Trophoblast cell (in vitro differentiated cells and primary cell): ENCODE measurements around the gene MOBP.

Experiments used
- DNase-seq, 2 donors: peaks; one replicate each; pipeline ENCODE4 v3.0.0-alpha.2; 2016
- H2AFZ ChIP-seq: 2 replicates; pipeline ENCODE4 v1.6.1; 2013; ENCODE audit warnings: low read length, moderate library complexity, mild to moderate bottlenecking; ENCODE audit not compliant: insufficient read depth, poor library complexity
- H2AK5ac ChIP-seq: 2 replicates; pipeline ENCODE4 v1.6.1; 2013; ENCODE audit warnings: mild to moderate bottlenecking, low read length
- H2BK120ac ChIP-seq: 2 replicates; pipeline ENCODE4 v1.6.1; 2013; ENCODE audit warnings: low read length, mild to moderate bottlenecking, moderate library complexity; ENCODE audit not compliant: insufficient read depth, poor library complexity
- H2BK12ac ChIP-seq: 2 replicates; pipeline ENCODE4 v1.6.1; 2013; ENCODE audit warnings: mild to moderate bottlenecking, low read length, moderate library complexity
- H2BK5ac ChIP-seq: 2 replicates; pipeline ENCODE4 v1.6.1; 2013; ENCODE audit warnings: low read length, low read depth, moderate library complexity, mild to moderate bottlenecking; ENCODE audit not compliant: poor library complexity
- H3K14ac ChIP-seq: 2 replicates; pipeline ENCODE4 v1.6.1; 2013; ENCODE audit warnings: mild to moderate bottlenecking, low read length
- H3K18ac ChIP-seq: 2 replicates; pipeline ENCODE4 v1.6.1; 2013; ENCODE audit warnings: mild to moderate bottlenecking, low read length
- H3K23ac ChIP-seq: 2 replicates; pipeline ENCODE4 v1.6.1; 2013; ENCODE audit warnings: low read length
- H3K27ac ChIP-seq: 2 replicates; pipeline ENCODE4 v1.5.1; 2013; ENCODE audit warnings: low read depth, mild to moderate bottlenecking, inconsistent platforms, low read length, moderate library complexity
- H3K27me3 ChIP-seq: 2 replicates; pipeline ENCODE4 v1.6.1; 2013; ENCODE audit warnings: inconsistent platforms, mild to moderate bottlenecking, low read length, moderate library complexity; ENCODE audit not compliant: insufficient read depth
- H3K36me3 ChIP-seq, 2 experiments: 1 replicate in 1 of 2; 2 replicates in 1 of 2; pipeline ENCODE4 v1.6.1; 2013; ENCODE audit warnings: low read length in 2 of 2, mild to moderate bottlenecking in 2 of 2, moderate library complexity in 1 of 2; ENCODE audit not compliant: insufficient read depth in 2 of 2, control insufficient read depth in 1 of 2
- H3K4ac ChIP-seq: 2 replicates; pipeline ENCODE4 v1.6.1; 2013; ENCODE audit warnings: low read depth, mild to moderate bottlenecking, low read length, moderate library complexity
- H3K4me1 ChIP-seq, 2 experiments: 1 replicate in 1 of 2; 2 replicates in 1 of 2; pipeline ENCODE4 v1.6.1; 2013; ENCODE audit warnings: low read length in 2 of 2, mild to moderate bottlenecking in 2 of 2, moderate library complexity in 1 of 2; ENCODE audit not compliant: insufficient read depth in 2 of 2, control insufficient read depth in 1 of 2
- H3K4me2 ChIP-seq: 2 replicates; pipeline ENCODE4 v1.6.1; 2013; ENCODE audit warnings: inconsistent platforms, mild to moderate bottlenecking, low read length, moderate library complexity
- H3K4me3 ChIP-seq: 2 replicates; pipeline ENCODE4 v1.5.1; 2013; ENCODE audit warnings: mild to moderate bottlenecking, low read depth, low read length, inconsistent platforms
- H3K79me1 ChIP-seq: one replicate; pipeline ENCODE4 v1.6.1; 2013; ENCODE audit warnings: low read length
- H3K79me2 ChIP-seq: 2 replicates; pipeline ENCODE4 v1.6.1; 2013; ENCODE audit warnings: low read length, mild to moderate bottlenecking; ENCODE audit not compliant: control insufficient read depth, insufficient read depth, poor library complexity
- H3K9ac ChIP-seq: 2 replicates; pipeline ENCODE4 v1.6.1; 2013; ENCODE audit warnings: mild to moderate bottlenecking, low read length
- H3K9me3 ChIP-seq: 2 replicates; pipeline ENCODE4 v1.6.1; 2013; ENCODE audit warnings: low read depth, mild to moderate bottlenecking, control low read depth, inconsistent platforms, low read length; ENCODE audit not compliant: insufficient read depth
- H4K12ac ChIP-seq: 2 replicates; pipeline ENCODE4 v1.6.1; 2013; ENCODE audit warnings: low read depth, mild to moderate bottlenecking, low read length, moderate library complexity
- H4K8ac ChIP-seq: 2 replicates; pipeline ENCODE4 v1.6.1; 2013; ENCODE audit warnings: low read depth, mild to moderate bottlenecking, low read length, moderate library complexity
- H4K91ac ChIP-seq: one replicate; pipeline ENCODE4 v1.6.1; 2013; ENCODE audit warnings: low read depth, mild to moderate bottlenecking, low read length, moderate library complexity
- WGBS: extraction: QIAGEN DNeasy Blood & Tissue Kit; methylation state at CpG from one replicate; pipeline ENCODE4 v1.1.7; 2013; ENCODE audit warnings: missing lambda C conversion rate; ENCODE audit not compliant: insufficient read length, insufficient coverage; ENCODE audit errors: extremely low coverage; 5-methylcytosine and 5-hydroxymethylcytosine counted together

MOBP gene

DNA sequence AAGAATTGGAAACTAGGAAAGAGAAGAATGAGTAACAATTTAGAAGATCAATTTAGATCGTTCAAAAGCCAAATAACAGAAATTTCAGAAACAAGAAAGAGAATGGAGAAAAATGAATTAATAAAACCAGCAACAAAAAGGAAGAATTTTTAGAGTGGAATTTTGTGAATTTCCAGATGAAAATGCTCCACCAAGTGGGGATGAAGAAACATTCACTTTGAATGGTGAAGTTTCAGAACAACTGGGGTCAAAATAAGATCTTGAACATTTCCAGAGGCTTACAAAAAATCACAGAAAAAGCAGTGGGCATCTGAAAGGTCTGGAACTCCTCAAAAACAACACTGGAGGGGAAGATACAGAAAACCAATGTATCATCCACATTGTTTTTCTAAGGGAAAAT, 4.2 kb upstream of the MOBP start:
- Histone ChIP-seq H2AFZ (no peak overlapping the region), H3K4ac (no peak overlapping the region), H2AK5ac (no peak overlapping the region), H3K9ac (no peak overlapping the region), H3K79me1 (no peaks in the 10 kb centered on the region), H3K18ac (no peak overlapping the region), H3K36me3 (no peaks in the 10 kb centered on the region), H3K23ac (no peak overlapping the region), H2BK12ac (no peak overlapping the region), H3K14ac (no peak overlapping the region), H3K9me3 (no peaks in the 10 kb centered on the region), H2BK120ac (no peak overlapping the region), H4K12ac (no peak overlapping the region), H2BK5ac (no peak overlapping the region), H3K4me2 (no peak overlapping the region), H3K4me3 (no peak overlapping the region), H3K4me1 (no peaks in the 10 kb centered on the region), H4K91ac (no peak overlapping the region), H4K8ac (no peak overlapping the region), H3K27me3 (no peaks in the 10 kb centered on the region), H3K27ac (no peak overlapping the region), H3K79me2 (no peaks in the 10 kb centered on the region)
- DNase-seq, result no peak
- whole genome bisulfite sequencing, result no CpG with 5 or more reads among the region's 1 CpG

DNA sequence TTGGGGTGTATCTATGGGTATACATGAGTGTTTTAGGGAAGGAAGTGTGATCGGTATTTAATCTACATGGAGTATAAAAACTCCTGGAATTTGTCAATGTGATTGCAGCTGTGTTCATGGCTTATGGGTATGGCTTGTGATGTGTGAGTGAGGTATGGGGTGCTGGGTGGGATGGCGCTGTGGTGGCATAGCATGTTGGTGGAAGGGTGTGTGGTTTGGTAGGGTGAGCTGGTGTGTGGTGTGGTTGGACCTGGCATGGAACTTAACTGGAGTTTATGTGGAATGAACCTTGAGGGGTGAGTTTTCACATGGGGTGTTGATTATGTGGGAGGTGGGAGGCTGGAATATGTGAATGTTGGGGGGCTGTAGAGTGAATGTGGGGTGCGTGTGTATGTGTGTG, 492 bp upstream of the MOBP start:
- Histone ChIP-seq H4K91ac (no peak overlapping the region), H2BK120ac (no peak overlapping the region), H3K27ac (no peak overlapping the region), H3K36me3 (no peaks in the 10 kb centered on the region), H3K4ac (no peak overlapping the region), H2BK5ac (no peak overlapping the region), H3K4me1 (no peaks in the 10 kb centered on the region), H3K9me3 (no peaks in the 10 kb centered on the region), H4K12ac (peak overlapping the region; percentile 70), H3K79me1 (no peaks in the 10 kb centered on the region), H2AK5ac (no peak overlapping the region), H4K8ac (no peak overlapping the region), H3K23ac (no peak overlapping the region), H3K4me2 (no peak overlapping the region), H3K4me3 (no peak overlapping the region), H3K14ac (no peak overlapping the region), H3K9ac (no peak overlapping the region), H2BK12ac (no peak overlapping the region), H3K18ac (no peak overlapping the region), H3K27me3 (no peaks in the 10 kb centered on the region), H2AFZ (no peak overlapping the region), H3K79me2 (no peaks in the 10 kb centered on the region)
- DNase-seq, result no peak
- WGBS, result 100% methylated on average over 1 of the region's 3 CpGs

DNA sequence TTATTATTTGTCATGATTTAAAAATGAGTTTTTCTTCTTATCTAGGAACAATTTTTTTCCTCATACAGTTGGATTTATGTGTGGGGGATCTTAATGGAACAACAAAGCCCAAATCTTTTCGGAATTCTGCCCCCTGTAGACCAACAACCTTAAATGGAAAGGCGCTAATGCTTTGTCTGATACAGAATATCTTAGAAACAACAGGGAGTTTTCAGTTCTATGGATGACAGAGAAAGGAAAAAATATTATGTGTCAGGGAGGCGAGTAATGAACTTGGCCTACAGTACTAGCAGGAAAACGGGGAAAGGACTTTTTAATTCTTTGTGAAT, 592 bp downstream of the MOBP start:
- no peaks in the 10 kb centered on the region for H3K79me2 ChIP-seq
- H2BK120ac ChIP-seq, result no peak overlapping the region
- no peaks in the 10 kb centered on the region for H3K36me3 ChIP-seq
- H2BK5ac ChIP-seq, result no peak overlapping the region
- H3K79me1 ChIP-seq, result no peaks in the 10 kb centered on the region
- H3K9me3 ChIP-seq, result no peaks in the 10 kb centered on the region
- no peak overlapping the region for H3K14ac ChIP-seq
- no CpG with 5 or more reads among the region's 4 CpGs for WGBS
- H4K91ac ChIP-seq, result no peak overlapping the region
- no peak overlapping the region for H3K4me3 ChIP-seq
- H4K12ac ChIP-seq, result no peak overlapping the region
- H3K4me2 ChIP-seq, result no peak overlapping the region
- no peak overlapping the region for H3K9ac ChIP-seq
- H4K8ac ChIP-seq, result no peak overlapping the region
- H3K27me3 ChIP-seq, result no peaks in the 10 kb centered on the region
- H3K18ac ChIP-seq, result no peak overlapping the region
- H3K23ac ChIP-seq, result no peak overlapping the region
- no peak overlapping the region for H3K4ac ChIP-seq
- H2AK5ac ChIP-seq, result no peak overlapping the region
- no peak overlapping the region for H3K27ac ChIP-seq
- peaks cover 0 to under 1% of the 10 kb centered on the region in 2 experiments for H3K4me1 ChIP-seq
- H2AFZ ChIP-seq, result no peak overlapping the region
- no peak overlapping the region for H2BK12ac ChIP-seq
- no peak for DNase-seq

DNA sequence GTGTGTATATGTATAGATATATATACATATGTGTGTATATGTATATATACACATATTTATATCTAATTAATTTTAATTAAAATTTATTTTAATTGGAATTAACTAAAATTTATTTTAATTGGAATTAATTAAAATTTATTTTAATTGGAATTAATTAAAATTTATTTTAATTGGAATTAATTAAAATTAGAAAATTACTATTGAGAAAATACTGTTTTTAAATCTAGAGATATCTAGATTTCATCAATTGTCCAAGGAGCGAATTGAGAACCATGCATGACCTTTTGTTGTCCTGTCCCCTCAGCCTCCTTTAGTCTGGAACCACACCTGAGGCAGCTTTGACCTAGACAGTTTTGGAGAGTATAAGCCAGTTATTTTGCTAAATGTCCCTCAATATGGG, 1.8 kb downstream of the MOBP start:
- WGBS, result no CpG with 5 or more reads among the region's 1 CpG
- no peak overlapping the region for H3K9ac ChIP-seq
- DNase-seq, result no peak
- H4K8ac ChIP-seq, result no peak overlapping the region
- no peak overlapping the region for H2AFZ ChIP-seq
- no peak overlapping the region for H3K27ac ChIP-seq
- H2BK120ac ChIP-seq, result no peak overlapping the region
- no peak overlapping the region for H3K4me2 ChIP-seq
- no peaks in the 10 kb centered on the region for H3K36me3 ChIP-seq
- H4K12ac ChIP-seq, result no peak overlapping the region
- no peak overlapping the region for H4K91ac ChIP-seq
- no peak overlapping the region for H3K4me3 ChIP-seq
- no peaks in the 10 kb centered on the region for H3K27me3 ChIP-seq
- no peak overlapping the region for H3K23ac ChIP-seq
- no peak overlapping the region for H3K4ac ChIP-seq
- no peak overlapping the region for H2AK5ac ChIP-seq
- peaks cover 4 to 5% of the 10 kb centered on the region in 2 experiments for H3K4me1 ChIP-seq
- no peaks in the 10 kb centered on the region for H3K9me3 ChIP-seq
- H3K79me1 ChIP-seq, result peaks cover 4% of the 10 kb centered on the region
- H3K14ac ChIP-seq, result no peak overlapping the region
- no peak overlapping the region for H3K18ac ChIP-seq
- H2BK5ac ChIP-seq, result no peak overlapping the region
- no peaks in the 10 kb centered on the region for H3K79me2 ChIP-seq
- no peak overlapping the region for H2BK12ac ChIP-seq
